ENCODE results near the gene ALAS2. TPM values are rescaled to one million over a fixed set of nuclear protein-coding genes. Genes with fewer than 3 reads are reported as not detected.

The ALAS2 gene
- total RNA-seq, 4 donors from 2014 or later: not detected

DNA sequence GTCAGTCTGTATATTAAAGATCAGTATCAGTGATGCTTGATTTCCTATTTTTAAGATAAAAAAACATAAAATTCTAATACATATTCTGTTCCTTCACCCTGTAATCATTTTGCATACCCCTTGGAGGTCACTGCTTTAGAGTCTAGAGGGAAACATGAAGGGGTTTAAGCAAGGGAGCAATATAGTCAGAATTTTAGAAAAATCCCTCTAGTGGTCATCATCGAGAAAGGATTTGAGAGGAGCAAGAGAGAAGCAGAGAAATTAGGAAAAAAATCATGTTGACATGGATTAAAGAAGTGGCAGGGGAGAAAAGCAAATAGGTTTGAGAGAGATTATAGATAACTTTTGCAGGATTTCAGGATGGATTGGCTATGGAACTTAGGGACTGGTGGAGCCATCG is 19.5 kb downstream of the ALAS2 start:
- Histone ChIP-seq H3K27ac (no peak overlapping the region), H3K27me3 (no peaks in the 10 kb centered on the region), H3K4me3 (no peak overlapping the region), H3K36me3 (no peaks in the 10 kb centered on the region), H3K4me1 (peaks cover 28% of the 10 kb centered on the region), H3K9me3 (no peaks in the 10 kb centered on the region)
- TF ChIP-seq, protein P1, sequence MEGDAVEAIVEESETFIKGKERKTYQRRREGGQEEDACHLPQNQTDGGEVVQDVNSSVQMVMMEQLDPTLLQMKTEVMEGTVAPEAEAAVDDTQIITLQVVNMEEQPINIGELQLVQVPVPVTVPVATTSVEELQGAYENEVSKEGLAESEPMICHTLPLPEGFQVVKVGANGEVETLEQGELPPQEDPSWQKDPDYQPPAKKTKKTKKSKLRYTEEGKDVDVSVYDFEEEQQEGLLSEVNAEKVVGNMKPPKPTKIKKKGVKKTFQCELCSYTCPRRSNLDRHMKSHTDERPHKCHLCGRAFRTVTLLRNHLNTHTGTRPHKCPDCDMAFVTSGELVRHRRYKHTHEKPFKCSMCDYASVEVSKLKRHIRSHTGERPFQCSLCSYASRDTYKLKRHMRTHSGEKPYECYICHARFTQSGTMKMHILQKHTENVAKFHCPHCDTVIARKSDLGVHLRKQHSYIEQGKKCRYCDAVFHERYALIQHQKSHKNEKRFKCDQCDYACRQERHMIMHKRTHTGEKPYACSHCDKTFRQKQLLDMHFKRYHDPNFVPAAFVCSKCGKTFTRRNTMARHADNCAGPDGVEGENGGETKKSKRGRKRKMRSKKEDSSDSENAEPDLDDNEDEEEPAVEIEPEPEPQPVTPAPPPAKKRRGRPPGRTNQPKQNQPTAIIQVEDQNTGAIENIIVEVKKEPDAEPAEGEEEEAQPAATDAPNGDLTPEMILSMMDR (IDR thresholded peaks at IDR 0.05): no peak
- TF ChIP-seq POLR2A (IDR thresholded peaks at IDR 0.05) (no peak), POLR2AphosphoS5 (IDR thresholded peaks at IDR 0.05) (no peak), EP300 (IDR thresholded peaks at IDR 0.05) (no peak)
- 46% methylated on average over 2 of the region's 2 CpGs for WGBS
- no peak for DNase-seq (ENCODE audit: low spot score in 2 of 2)

DNA sequence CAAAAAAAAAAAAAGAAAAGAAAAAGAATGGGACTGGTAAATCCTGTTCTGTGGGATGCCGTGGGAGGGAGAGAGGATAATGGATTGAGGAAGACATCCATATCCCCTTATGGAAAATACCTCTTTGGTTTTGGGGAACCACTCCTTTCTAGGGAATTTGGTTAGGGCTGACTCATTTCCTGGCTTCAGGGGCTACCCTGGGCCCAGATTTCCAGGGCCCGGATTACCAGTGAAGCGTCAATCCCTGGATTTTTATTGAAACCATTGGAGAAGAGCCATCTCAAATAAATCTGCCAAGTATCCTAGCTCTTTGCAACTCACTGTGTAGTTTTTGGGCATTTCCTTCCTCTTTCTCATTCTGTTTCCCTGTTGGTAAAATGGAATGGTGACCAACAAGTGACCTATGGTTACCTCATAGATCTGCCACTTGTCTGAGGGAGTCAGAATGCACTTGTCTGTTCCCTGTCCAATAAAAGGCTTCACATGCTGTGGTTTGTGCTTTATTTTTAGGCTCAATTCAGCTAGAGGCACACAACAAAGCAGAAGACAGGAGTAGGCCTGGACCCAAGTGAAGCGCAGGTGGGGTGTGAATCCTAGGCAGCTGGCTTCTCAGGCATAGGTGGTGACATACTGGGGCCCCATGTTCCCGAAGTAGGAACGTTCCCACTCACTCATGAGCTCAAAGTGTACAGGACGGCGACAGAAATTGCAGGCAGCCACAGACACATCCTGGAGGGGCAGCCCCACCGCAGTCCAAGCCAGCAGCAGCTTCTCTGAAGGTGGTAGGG is 22.0 kb downstream of the ALAS2 start:
- 36% methylated on average over 9 of the region's 9 CpGs for WGBS
- Histone ChIP-seq H3K27ac (peak overlapping the region; percentile 62), H3K27me3 (no peaks in the 10 kb centered on the region), H3K4me1 (peaks cover 28% of the 10 kb centered on the region), H3K36me3 (peaks cover 9% of the 10 kb centered on the region), H3K9me3 (no peaks in the 10 kb centered on the region), H3K4me3 (no peak overlapping the region)
- no peak for DNase-seq (ENCODE audit: low spot score in 2 of 2)
- TF ChIP-seq POLR2A (IDR thresholded peaks at IDR 0.05) (no peak), POLR2AphosphoS5 (IDR thresholded peaks at IDR 0.05) (no peak), EP300 (IDR thresholded peaks at IDR 0.05) (no peak)
- TF ChIP-seq, protein P1 (IDR thresholded peaks at IDR 0.05): no peak

GRCh38 chrX:55007656-55008055 is 23.1 kb downstream of the ALAS2 start:
- H3K27ac ChIP-seq: peak overlapping the region; percentile 62

GRCh38 chrX:55006827-55007621 is 23.8 kb downstream of the ALAS2 start:
- WGBS: 76% methylated on average over 17 of the region's 18 CpGs
- peaks cover 28% of the 10 kb centered on the region for H3K4me1 ChIP-seq
- H3K4me3 ChIP-seq: no peak overlapping the region
- no peaks in the 10 kb centered on the region for H3K9me3 ChIP-seq
- H3K36me3 ChIP-seq: peaks cover 9% of the 10 kb centered on the region
- peak in 1 of 2 donors; percentile 55 for DNase-seq (ENCODE audit: low spot score in 2 of 2)
- TF ChIP-seq, protein P1 (IDR thresholded peaks at IDR 0.05): no peak
- TF ChIP-seq POLR2AphosphoS5 (IDR thresholded peaks at IDR 0.05) (no peak), EP300 (IDR thresholded peaks at IDR 0.05) (no peak), POLR2A (IDR thresholded peaks at IDR 0.05) (no peak)
- H3K27ac ChIP-seq: peak overlapping the region; percentile 62
- H3K27me3 ChIP-seq: no peaks in the 10 kb centered on the region

More at GRCh38 chrX:55007656-55008055, 23.1 kb downstream of the ALAS2 start:
- no peaks in the 10 kb centered on the region for H3K9me3 ChIP-seq
- TF ChIP-seq POLR2AphosphoS5 (IDR thresholded peaks at IDR 0.05): no peak
- TF ChIP-seq EP300 (IDR thresholded peaks at IDR 0.05): no peak
- no peak for TF ChIP-seq POLR2A (IDR thresholded peaks at IDR 0.05)
- TF ChIP-seq, protein P1 (IDR thresholded peaks at IDR 0.05): no peak
- 68% methylated on average over 6 of the region's 6 CpGs for WGBS
- H3K4me1 ChIP-seq: peaks cover 28% of the 10 kb centered on the region
- H3K4me3 ChIP-seq: no peak overlapping the region
- DNase-seq (ENCODE audit: low spot score in 2 of 2): no peak
- H3K27me3 ChIP-seq: no peaks in the 10 kb centered on the region
- H3K36me3 ChIP-seq: peaks cover 9% of the 10 kb centered on the region

GRCh38 chrX:55005256-55005655 is 25.5 kb downstream of the ALAS2 start:
- no peak overlapping the region for H3K4me3 ChIP-seq
- H3K27me3 ChIP-seq: no peaks in the 10 kb centered on the region
- no peak for DNase-seq (ENCODE audit: low spot score in 2 of 2)
- H3K27ac ChIP-seq: no peak overlapping the region
- H3K36me3 ChIP-seq: peaks cover 9% of the 10 kb centered on the region
- no peaks in the 10 kb centered on the region for H3K9me3 ChIP-seq
- peaks cover 42% of the 10 kb centered on the region for H3K4me1 ChIP-seq
- TF ChIP-seq POLR2AphosphoS5 (IDR thresholded peaks at IDR 0.05) (no peak), EP300 (IDR thresholded peaks at IDR 0.05) (no peak), POLR2A (IDR thresholded peaks at IDR 0.05) (no peak)
- TF ChIP-seq, protein P1 (IDR thresholded peaks at IDR 0.05): no peak
